IMR-90 (cell line): ENCODE data around the gene THSD7B. TPM values are rescaled to one million over a fixed set of nuclear protein-coding genes. Genes with fewer than 3 reads are reported as not detected.

Source experiments
- ATAC-seq: fragments of 200-7000 bp; cut with Tn5 transposase; 2 replicates; pipeline ENCODE4 v1.9.1; 2020; ENCODE audit warnings: low read depth, mild to moderate bottlenecking, moderate library complexity
- BruUV-seq: library from RNA; stranded (reverse); fragments of 400-500 nt; replicated peaks from 2 replicates; lab custom pipeline; 2021; lab: Mats Ljungman, UMichigan
- CTCF ChIA-PET: fragments of 300-600 bp; formaldehyde crosslinking; extraction: SDS; loops from one replicate; lab custom pipeline; 2021; ENCODE audit warnings: antibody characterized with exemption; lab: Yijun Ruan, JAX
- POLR2A ChIA-PET: fragments of 300-600 bp; sonication (Branson Sonifier 250); formaldehyde crosslinking; loops from one replicate; lab custom pipeline; 2022; ENCODE audit warnings: antibody characterized with exemption; ENCODE audit not compliant: unreplicated experiment; lab: Charles Lee
- DNase-seq: peaks from one replicate; pipeline ENCODE4 v3.0.0; 2013
- H2AFZ ChIP-seq: replicated peaks from 2 replicates; pipeline ENCODE3; 2013; ENCODE audit warnings: low read length, mild to moderate bottlenecking; ENCODE audit not compliant: poor library complexity
- H2AK5ac ChIP-seq: 2 replicates; pipeline ENCODE4 v1.6.1; 2013; ENCODE audit warnings: low read depth, low read length, inconsistent platforms
- H2AK9ac ChIP-seq: replicated peaks from 2 replicates; pipeline ENCODE3; 2013; ENCODE audit warnings: mild to moderate bottlenecking, low read depth, low read length, moderate library complexity; ENCODE audit not compliant: poor library complexity
- H2BK120ac ChIP-seq: 2 replicates; pipeline ENCODE4 v1.6.1; 2013; ENCODE audit warnings: low read depth, low read length, inconsistent platforms
- H2BK15ac ChIP-seq: 3 replicates; pipeline ENCODE4 v1.6.1; 2013; ENCODE audit warnings: low read depth, low read length, inconsistent platforms
- H2BK20ac ChIP-seq: 2 replicates; pipeline ENCODE4 v1.6.1; 2013; ENCODE audit warnings: low read depth, mild to moderate bottlenecking, inconsistent platforms, low read length, moderate library complexity
- H2BK5ac ChIP-seq: 2 replicates; pipeline ENCODE4 v1.6.1; 2013; ENCODE audit warnings: mild to moderate bottlenecking, low read depth, low read length, inconsistent platforms; ENCODE audit not compliant: poor library complexity, severe bottlenecking
- H3K14ac ChIP-seq: replicated peaks from 2 replicates; pipeline ENCODE4 v1.6.1; 2013; ENCODE audit warnings: low read depth, low read length, inconsistent platforms
- H3K18ac ChIP-seq: 2 replicates; pipeline ENCODE4 v1.6.1; 2013; ENCODE audit warnings: low read depth, low read length, control low read depth
- H3K23ac ChIP-seq: 2 replicates; pipeline ENCODE4 v1.6.1; 2013; ENCODE audit warnings: low read depth, low read length, inconsistent platforms
- H3K27ac ChIP-seq: 2 replicates; pipeline ENCODE4 v1.5.1; 2013; ENCODE audit warnings: mild to moderate bottlenecking, control low read depth, low read length; ENCODE audit not compliant: insufficient read depth
- H3K27me3 ChIP-seq: 2 replicates; pipeline ENCODE4 v1.6.1; 2013; ENCODE audit warnings: low read length; ENCODE audit not compliant: control insufficient read depth, insufficient read depth
- H3K36me3 ChIP-seq: 2 replicates; pipeline ENCODE4 v1.6.1; 2013; ENCODE audit warnings: low read length, mixed read lengths; ENCODE audit not compliant: control insufficient read depth, insufficient read depth
- H3K4ac ChIP-seq: 2 replicates; pipeline ENCODE4 v1.6.1; 2013; ENCODE audit warnings: low read depth, low read length, inconsistent platforms
- H3K4me1 ChIP-seq: 2 replicates; pipeline ENCODE4 v1.6.1; 2013; ENCODE audit warnings: low read length, mixed read lengths; ENCODE audit not compliant: control insufficient read depth, insufficient read depth
- H3K4me2 ChIP-seq: 2 replicates; pipeline ENCODE4 v1.6.1; 2013; ENCODE audit warnings: low read depth, mild to moderate bottlenecking, control low read depth, low read length, moderate library complexity
- H3K4me3 ChIP-seq: 2 replicates; pipeline ENCODE4 v1.5.1; 2013; ENCODE audit warnings: low read depth, mild to moderate bottlenecking, control low read depth, low read length, moderate library complexity; ENCODE audit not compliant: insufficient read depth
- H3K56ac ChIP-seq: 2 replicates; pipeline ENCODE4 v1.6.1; 2013; ENCODE audit warnings: low read length, inconsistent platforms; ENCODE audit not compliant: insufficient read depth; ENCODE audit errors: extremely low read depth
- H3K79me1 ChIP-seq, 2 experiments: 2 replicates each; pipeline ENCODE4 v1.6.1; 2013; ENCODE audit warnings: low read length in 2 of 2, inconsistent platforms in 1 of 2, low read depth in 1 of 2
- H3K9ac ChIP-seq: 2 replicates; pipeline ENCODE4 v1.6.1; 2013; ENCODE audit warnings: low read depth, low read length, control low read depth
- H3K9me1 ChIP-seq: 2 replicates; pipeline ENCODE4 v1.6.1; 2013; ENCODE audit warnings: low read length, inconsistent platforms; ENCODE audit not compliant: insufficient read depth
- H3K9me3 ChIP-seq: 2 replicates; pipeline ENCODE4 v1.6.1; 2013; ENCODE audit warnings: low read length; ENCODE audit not compliant: control insufficient read depth, insufficient read depth
- H4K20me1 ChIP-seq: 2 replicates; pipeline ENCODE4 v1.6.1; 2013; ENCODE audit warnings: low read length, inconsistent platforms; ENCODE audit not compliant: insufficient read depth
- H4K5ac ChIP-seq: 2 replicates; pipeline ENCODE4 v1.6.1; 2013; ENCODE audit warnings: mild to moderate bottlenecking, low read depth, low read length, control low read depth
- H4K8ac ChIP-seq, 2 experiments: 2 replicates each; pipeline ENCODE4 v1.6.1; 2013; ENCODE audit warnings: low read depth in 2 of 2, low read length in 2 of 2, control low read depth in 1 of 2, inconsistent platforms in 1 of 2
- H4K91ac ChIP-seq: 2 replicates; pipeline ENCODE4 v1.6.1; 2013; ENCODE audit warnings: low read depth, low read length, inconsistent platforms; ENCODE audit not compliant: insufficient read depth
- BHLHE40 ChIP-seq: fragments of 150-350 bp; IDR thresholded peaks from 2 replicates; pipeline ENCODE4 v1.6.1; 2016; ENCODE audit warnings: mild to moderate bottlenecking, low read depth, low read length
- CEBPB ChIP-seq: IDR thresholded peaks from 2 replicates; pipeline ENCODE4 v1.6.1; 2012; ENCODE audit warnings: low read depth, low read length, improper control_type of control experiment
- CHD1 ChIP-seq: IDR thresholded peaks from 2 replicates; pipeline ENCODE4 v1.6.1; 2012; ENCODE audit warnings: low read depth, low read length, improper control_type of control experiment
- ELK1 ChIP-seq: fragments of 150-350 bp; IDR thresholded peaks from 2 replicates; pipeline ENCODE4 v1.6.1; 2016; ENCODE audit warnings: low read depth, mild to moderate bottlenecking, low read length, moderate library complexity, borderline replicate concordance
- FOS ChIP-seq: fragments of 150-350 bp; IDR thresholded peaks from 2 replicates; pipeline ENCODE4 v1.6.1; 2016; ENCODE audit warnings: low read depth, low read length
- MAFK ChIP-seq: IDR thresholded peaks from 2 replicates; pipeline ENCODE4 v1.6.1; 2012; ENCODE audit warnings: low read depth, low read length, improper control_type of control experiment
- MAZ ChIP-seq: IDR thresholded peaks from 2 replicates; pipeline ENCODE4 v1.6.1; 2012; ENCODE audit warnings: low read depth, mild to moderate bottlenecking, low read length, improper control_type of control experiment, moderate library complexity, borderline replicate concordance
- MXI1 ChIP-seq: IDR thresholded peaks from 2 replicates; pipeline ENCODE4 v1.6.1; 2012; ENCODE audit warnings: low read depth, mild to moderate bottlenecking, low read length, moderate library complexity, borderline replicate concordance
- RAD21 ChIP-seq: IDR thresholded peaks from 2 replicates; pipeline ENCODE4 v1.6.1; 2012; ENCODE audit warnings: low read length, improper control_type of control experiment
- RFX5 ChIP-seq: IDR thresholded peaks from 2 replicates; pipeline ENCODE4 v1.8.0; 2012; ENCODE audit warnings: low read depth, mild to moderate bottlenecking, low read length, moderate library complexity
- SMC3 ChIP-seq: fragments of 150-350 bp; IDR thresholded peaks from 2 replicates; pipeline ENCODE4 v1.6.1; 2016; ENCODE audit warnings: low read depth, mild to moderate bottlenecking, antibody characterized with exemption, low read length, moderate library complexity
- WGBS, 2 experiments: methylation state at CpG; one replicate each; pipeline versions ENCODE4 v1.1.5 to v1.1.7; 2013; ENCODE audit warnings: missing lambda C conversion rate in 2 of 2; ENCODE audit not compliant: insufficient read length in 1 of 2; ENCODE audit errors: extremely low coverage in 2 of 2; 5-methylcytosine and 5-hydroxymethylcytosine counted together
- dilution Hi-C: fragments of 300-500 bp; cut with HindIII; formaldehyde crosslinking; loops from one replicate; pipeline ENCODE4 v1.14.3; 2018; ENCODE audit warnings: low sequenced_read_pairs; ENCODE audit not compliant: unreplicated experiment
- in situ Hi-C: fragments of 300-500 bp; cut with MboI; formaldehyde crosslinking; loops from 3 replicates; pipeline ENCODE4 v1.14.3; 2019; ENCODE audit warnings: low sequenced_read_pairs, inconsistent platforms, mixed read lengths
- intact Hi-C: fragments of 100-400 bp; cut with micrococcal nuclease; formaldehyde crosslinking; loops from 2 replicates; pipeline ENCODE4 v1.10.0; 2022
- polyA plus RNA-seq, 3 experiments: library from polyadenylated mRNA; depleted of rRNA; stranded (reverse); fragments of >200 nt; gene quantifications; 2 replicates each; pipeline ENCODE4 v1.2.3, GENCODE V29; 2012; ENCODE audit warnings: low replicate concordance in 1 of 3
- total RNA-seq: library from RNA; depleted of rRNA; stranded (reverse); fragments of >200 nt; gene quantifications from 2 replicates; pipeline ENCODE4 v1.2.3, GENCODE V29; 2012
- TF ChIP-seq, protein P1 (sequence below): fragments of 150-350 bp; IDR thresholded peaks from 2 replicates; pipeline ENCODE4 v1.6.1; 2017; ENCODE audit warnings: mild to moderate bottlenecking, antibody characterized with exemption, low read length, low read depth

The THSD7B gene
- total and polyA plus RNA-seq, 2 of the 4 experiments (the other 2 are of a cell fraction): not detected

DNA sequence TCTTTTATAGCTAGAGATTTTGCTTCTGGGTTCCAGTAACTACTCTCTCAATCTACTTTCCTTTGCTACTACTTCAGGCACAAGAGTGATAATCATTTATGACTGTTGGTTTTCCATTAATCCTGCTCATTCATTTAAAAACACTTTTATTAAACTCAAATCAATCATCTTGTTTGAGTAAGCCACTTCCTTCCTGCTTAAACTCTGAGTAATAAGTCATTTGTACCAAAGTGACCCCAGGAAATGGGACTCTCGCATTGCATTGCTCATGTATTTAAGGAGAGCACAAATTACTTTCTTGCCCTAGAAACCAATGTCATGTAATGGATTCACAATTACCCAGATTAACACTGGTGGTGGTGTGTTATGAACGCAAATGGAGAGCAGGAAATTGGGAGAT lies 928.2 kb downstream of the THSD7B start:
- no peaks in the 10 kb centered on the region for H3K4me1 ChIP-seq
- no peak overlapping the region for H3K4me3 ChIP-seq
- ATAC-seq (no peak), DNase-seq (no peak)
- H2AFZ ChIP-seq: no peak overlapping the region
- 0 out of 2 replicates have a peak, but pooled peaks cover 4% of the 10 kb centered on the region for H3K9me3 ChIP-seq
- H3K27me3 ChIP-seq: no peaks in the 10 kb centered on the region
- WGBS, 2 experiments: no CpG with 5 or more reads among the region's 2 CpGs
- BruUV-seq: no TSS peak
- no peaks in the 10 kb centered on the region for H4K20me1 ChIP-seq
- no peaks in the 10 kb centered on the region for H3K79me1 ChIP-seq
- no peaks in the 10 kb centered on the region for H3K36me3 ChIP-seq
- H2AK9ac ChIP-seq: no peak overlapping the region
- H4K91ac ChIP-seq: no peak overlapping the region
- no peak overlapping the region for H3K9ac ChIP-seq
- dilution Hi-C loops (no loop called here), in situ Hi-C loops (no loop called here), intact Hi-C loops (no loop called here)
- H4K5ac ChIP-seq: no peak overlapping the region
- no peak overlapping the region for H3K27ac ChIP-seq
- H3K14ac ChIP-seq: no peak overlapping the region
- no peak overlapping the region for H2BK20ac ChIP-seq
- H2BK120ac ChIP-seq: no peak overlapping the region
- H3K23ac ChIP-seq: no peak overlapping the region
- ChIA-PET POLR2A (no interaction called here), CTCF (interaction anchor here (0.6 kb wide), 1 partner anchor 440 kb away, joined by 3 read pairs; no protein-coding TSS in a partner anchor)
- no peak overlapping the region for H2AK5ac ChIP-seq
- no peak overlapping the region for H3K4me2 ChIP-seq
- H4K8ac ChIP-seq: no peak overlapping the region
- H3K9me1 ChIP-seq: no peaks in the 10 kb centered on the region
- no peak overlapping the region for H3K56ac ChIP-seq
- TF ChIP-seq SMC3 (no peak), MAZ (no peak), MAFK (no peak), CEBPB (no peak), MXI1 (no peak), RAD21 (no peak), ELK1 (no peak), RFX5 (no peak), FOS (no peak), BHLHE40 (no peak), CHD1 (no peak)
- TF ChIP-seq, protein P1, sequence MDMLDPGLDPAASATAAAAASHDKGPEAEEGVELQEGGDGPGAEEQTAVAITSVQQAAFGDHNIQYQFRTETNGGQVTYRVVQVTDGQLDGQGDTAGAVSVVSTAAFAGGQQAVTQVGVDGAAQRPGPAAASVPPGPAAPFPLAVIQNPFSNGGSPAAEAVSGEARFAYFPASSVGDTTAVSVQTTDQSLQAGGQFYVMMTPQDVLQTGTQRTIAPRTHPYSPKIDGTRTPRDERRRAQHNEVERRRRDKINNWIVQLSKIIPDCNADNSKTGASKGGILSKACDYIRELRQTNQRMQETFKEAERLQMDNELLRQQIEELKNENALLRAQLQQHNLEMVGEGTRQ: no peak
- H3K18ac ChIP-seq: no peak overlapping the region
- no peak overlapping the region for H2BK15ac ChIP-seq
- H2BK5ac ChIP-seq: no peak overlapping the region
- no peak overlapping the region for H3K4ac ChIP-seq
